NB4 (cell line): ENCODE results near the gene GNA14.

Experiments
- DNase-seq: peaks from one replicate; pipeline ENCODE4 v3.0.0; 2010; ENCODE audit warnings: low read depth
- H3K4me3 ChIP-seq: one replicate; pipeline ENCODE4 v1.5.1; 2011; ENCODE audit warnings: mild to moderate bottlenecking, low read depth, low read length, moderate library complexity
- MAX ChIP-seq: IDR thresholded peaks from 2 replicates; pipeline ENCODE4 v1.6.1; 2011; ENCODE audit warnings: low read depth, low read length
- MYC ChIP-seq: IDR thresholded peaks from 2 replicates; pipeline ENCODE4 v1.6.1; 2011; ENCODE audit warnings: low read depth, low read length
- POLR2A ChIP-seq: IDR thresholded peaks from 2 replicates; pipeline ENCODE4 v1.6.1; 2011; ENCODE audit warnings: mild to moderate bottlenecking; ENCODE audit not compliant: insufficient read length; ENCODE audit errors: extremely low read depth
- TF ChIP-seq, protein P1 (sequence below): IDR thresholded peaks from one replicate; pipeline ENCODE4 v1.5.1; 2012; ENCODE audit warnings: low read depth, low read length

Gene GNA14

DNA sequence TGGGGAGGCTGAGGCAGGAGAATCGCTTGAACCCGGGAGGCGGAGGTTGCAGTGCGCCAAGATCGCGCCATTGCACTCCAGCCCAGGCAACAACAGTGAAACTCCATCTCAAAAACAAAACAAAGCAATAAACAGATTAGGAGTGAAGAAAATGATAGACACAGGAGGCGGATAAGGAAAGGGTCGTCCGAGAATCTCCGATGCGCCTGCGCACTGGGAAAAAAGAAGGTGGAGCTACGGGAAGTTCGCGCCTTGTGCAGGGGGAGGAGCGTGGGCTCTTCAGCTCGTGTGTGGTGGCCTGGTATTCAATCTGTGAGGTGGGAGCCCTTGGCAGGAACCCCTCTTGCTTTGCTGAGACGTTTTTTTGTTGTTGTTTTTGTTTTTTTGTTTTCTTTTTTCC lies 47.3 kb downstream of the GNA14 start:
- H3K4me3 ChIP-seq: no peak overlapping the region
- DNase-seq: no peak
- no peak for TF ChIP-seq POLR2A
- TF ChIP-seq MAX: no peak
- no peak for TF ChIP-seq MYC
- TF ChIP-seq, protein P1, sequence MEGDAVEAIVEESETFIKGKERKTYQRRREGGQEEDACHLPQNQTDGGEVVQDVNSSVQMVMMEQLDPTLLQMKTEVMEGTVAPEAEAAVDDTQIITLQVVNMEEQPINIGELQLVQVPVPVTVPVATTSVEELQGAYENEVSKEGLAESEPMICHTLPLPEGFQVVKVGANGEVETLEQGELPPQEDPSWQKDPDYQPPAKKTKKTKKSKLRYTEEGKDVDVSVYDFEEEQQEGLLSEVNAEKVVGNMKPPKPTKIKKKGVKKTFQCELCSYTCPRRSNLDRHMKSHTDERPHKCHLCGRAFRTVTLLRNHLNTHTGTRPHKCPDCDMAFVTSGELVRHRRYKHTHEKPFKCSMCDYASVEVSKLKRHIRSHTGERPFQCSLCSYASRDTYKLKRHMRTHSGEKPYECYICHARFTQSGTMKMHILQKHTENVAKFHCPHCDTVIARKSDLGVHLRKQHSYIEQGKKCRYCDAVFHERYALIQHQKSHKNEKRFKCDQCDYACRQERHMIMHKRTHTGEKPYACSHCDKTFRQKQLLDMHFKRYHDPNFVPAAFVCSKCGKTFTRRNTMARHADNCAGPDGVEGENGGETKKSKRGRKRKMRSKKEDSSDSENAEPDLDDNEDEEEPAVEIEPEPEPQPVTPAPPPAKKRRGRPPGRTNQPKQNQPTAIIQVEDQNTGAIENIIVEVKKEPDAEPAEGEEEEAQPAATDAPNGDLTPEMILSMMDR: no peak

DNA sequence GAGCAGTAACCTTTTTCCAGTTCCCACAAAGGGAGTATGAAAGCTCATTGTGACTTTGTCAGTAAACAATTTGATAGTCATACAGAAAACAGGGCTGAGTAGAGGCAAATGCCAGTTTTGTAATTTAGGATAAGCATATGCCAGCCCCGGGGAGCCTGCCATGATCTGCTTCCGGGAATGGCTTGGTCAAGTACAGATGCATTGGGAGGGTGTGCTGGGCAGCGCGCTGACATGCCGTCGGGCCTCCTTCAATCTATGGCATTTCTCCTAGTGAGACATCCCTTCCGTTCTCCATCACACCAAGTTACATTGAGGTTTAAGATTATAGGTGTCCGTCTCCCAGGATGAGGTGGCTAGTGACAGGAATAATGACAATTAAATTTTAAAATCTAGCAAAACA lies 48.6 kb downstream of the GNA14 start:
- TF ChIP-seq, protein P1: no peak

DNA sequence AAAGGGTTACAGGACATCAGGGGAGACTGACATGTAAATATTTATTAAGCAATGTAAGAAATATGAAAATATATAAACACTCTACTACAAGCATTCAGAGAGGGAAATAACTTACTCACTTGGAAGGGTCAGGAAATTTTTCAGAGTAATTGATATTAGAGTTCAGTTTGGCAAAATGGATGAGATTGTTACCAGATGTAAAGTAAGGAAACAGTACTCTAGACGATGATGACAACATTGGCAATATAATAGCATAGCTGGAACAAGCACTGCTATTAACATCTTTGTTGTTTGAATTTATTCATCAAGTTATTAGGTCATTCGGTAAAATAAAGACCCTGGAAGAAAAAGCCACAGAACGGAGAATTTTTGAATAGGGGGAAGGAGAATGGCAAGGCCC lies 49.1 kb downstream of the GNA14 start:
- H3K4me3 ChIP-seq: no peak overlapping the region
- no peak for DNase-seq
- TF ChIP-seq MYC (no peak), MAX (no peak), POLR2A (no peak)
- TF ChIP-seq, protein P1: no peak

More for the DNA sequence above, 48.6 kb downstream of the GNA14 start:
- DNase-seq: no peak
- H3K4me3 ChIP-seq: no peak overlapping the region

- DNase-seq: no peak
- no peak overlapping the region for H3K4me3 ChIP-seq
- TF ChIP-seq, protein P1: no peak
- no peak for TF ChIP-seq POLR2A
- TF ChIP-seq MYC: no peak
- no peak for TF ChIP-seq MAX
These were observed 49.6 kb downstream of the GNA14 start for GRCh38 chr9:77598524-77598923.

GRCh38 chr9:77597057-77597456 lies 51.1 kb downstream of the GNA14 start:
- no peak for DNase-seq
- no peak overlapping the region for H3K4me3 ChIP-seq
- TF ChIP-seq, protein P1: no peak
- TF ChIP-seq POLR2A: no peak
- TF ChIP-seq MAX: no peak
- TF ChIP-seq MYC: no peak

GRCh38 chr9:77595426-77596095 lies 52.6 kb downstream of the GNA14 start:
- no peak for DNase-seq
- TF ChIP-seq MAX: no peak
- TF ChIP-seq, protein P1: no peak
- no peak for TF ChIP-seq MYC
- no peak for TF ChIP-seq POLR2A
- no peak overlapping the region for H3K4me3 ChIP-seq
